Thoracic aorta (tissue), 2 donors: ENCODE results near the gene CFAP54. TPM values are rescaled to one million over a fixed set of nuclear protein-coding genes. Genes with fewer than 3 reads are reported as not detected.

Experiments
- ATAC-seq: fragments of 150-250 bp; one replicate; pipeline ENCODE4 v1.8.0; 2017; ENCODE audit warnings: low read depth; ENCODE audit not compliant: insufficient number of reproducible peaks, low FRiP score
- DNase-seq: peaks from one replicate; pipeline ENCODE4 v3.0.0-alpha.2; 2020; ENCODE audit warnings: low spot score
- H3K27ac ChIP-seq, 2 donors: fragments of 200-600 bp; sonication (generic); 1 replicate in 1 of 2; 2 replicates in 1 of 2; pipeline ENCODE4 v1.5.1; 2016; ENCODE audit warnings: mild to moderate bottlenecking in 2 of 2, moderate library complexity in 2 of 2
- H3K27me3 ChIP-seq: fragments of 200-600 bp; sonication (generic); replicated peaks from 2 replicates; pipeline ENCODE4 v1.6.0; 2016; ENCODE audit warnings: mild to moderate bottlenecking; ENCODE audit not compliant: insufficient read depth
- H3K36me3 ChIP-seq: fragments of 200-600 bp; sonication (generic); one replicate; pipeline ENCODE4 v1.5.1; 2016
- H3K4me1 ChIP-seq, 2 donors: fragments of 200-600 bp; sonication (generic); 1 replicate in 1 of 2; 2 replicates in 1 of 2; pipeline versions ENCODE4 v1.5.1 to v1.6.0; 2016; ENCODE audit warnings: low read depth in 2 of 2, mild to moderate bottlenecking in 1 of 2; ENCODE audit not compliant: control insufficient read depth in 1 of 2
- H3K4me3 ChIP-seq: fragments of 200-600 bp; sonication (generic); 2 replicates; pipeline ENCODE4 v1.5.1; 2016; ENCODE audit warnings: mild to moderate bottlenecking
- H3K9me3 ChIP-seq: fragments of 200-600 bp; sonication (generic); 2 replicates; pipeline ENCODE4 v1.5.1; 2016
- CTCF ChIP-seq: fragments of 200-600 bp; sonication (generic); IDR thresholded peaks from one replicate; pipeline ENCODE4 v1.5.1; 2019; ENCODE audit warnings: antibody characterized with exemption
- total RNA-seq, 2 donors: library from RNA; depleted of rRNA; stranded (reverse); fragments of >200 nt; gene quantifications; one replicate each; pipeline versions ENCODE4 v1.1.0 to v1.2.3, GENCODE V29; 2016

CFAP54 gene
- total RNA-seq, 2 donors from 2014 or later: 1.1 to 4.2 TPM

- H3K27me3 ChIP-seq: no peaks in the 10 kb centered on the region
- H3K4me1 ChIP-seq: no peaks in the 10 kb centered on the region
- DNase-seq: no peak
- H3K9me3 ChIP-seq: no peaks in the 10 kb centered on the region
- H3K4me3 ChIP-seq: no peak overlapping the region
- no peak overlapping the region for H3K27ac ChIP-seq
- ATAC-seq: no peak
- no peaks in the 10 kb centered on the region for H3K36me3 ChIP-seq
- no peak for TF ChIP-seq CTCF
Observed at GRCh38 chr12:96698521-96698920, 209.1 kb downstream of the CFAP54 start.

- no peak overlapping the region for H3K4me3 ChIP-seq
- no peak for DNase-seq
- ATAC-seq: no peak
- no peaks in the 10 kb centered on the region for H3K27me3 ChIP-seq
- H3K9me3 ChIP-seq: no peaks in the 10 kb centered on the region
- H3K36me3 ChIP-seq: no peaks in the 10 kb centered on the region
- TF ChIP-seq CTCF: no peak
- H3K27ac ChIP-seq: no peak overlapping the region
- H3K4me1 ChIP-seq: no peaks in the 10 kb centered on the region
Observed at GRCh38 chr12:96698965-96699364, 209.6 kb downstream of the CFAP54 start.

GRCh38 chr12:96701856-96702255 is 212.5 kb downstream of the CFAP54 start:
- DNase-seq (no peak), ATAC-seq (no peak)
- Histone ChIP-seq H3K4me3 (no peak overlapping the region), H3K27ac (no peak overlapping the region), H3K4me1 (no peaks in the 10 kb centered on the region), H3K27me3 (no peaks in the 10 kb centered on the region), H3K36me3 (no peaks in the 10 kb centered on the region), H3K9me3 (no peaks in the 10 kb centered on the region)
- no peak for TF ChIP-seq CTCF

GRCh38 chr12:96710127-96710745 is 220.9 kb downstream of the CFAP54 start:
- Histone ChIP-seq H3K9me3 (no peaks in the 10 kb centered on the region), H3K27ac (no peak overlapping the region), H3K4me1 (no peaks in the 10 kb centered on the region), H3K4me3 (no peak overlapping the region), H3K36me3 (no peaks in the 10 kb centered on the region), H3K27me3 (no peaks in the 10 kb centered on the region)
- DNase-seq (no peak), ATAC-seq (no peak)
- no peak for TF ChIP-seq CTCF

- ATAC-seq (no peak), DNase-seq (no peak)
- no peaks in the 10 kb centered on the region for H3K4me1 ChIP-seq
- H3K36me3 ChIP-seq: no peaks in the 10 kb centered on the region
- no peaks in the 10 kb centered on the region for H3K27me3 ChIP-seq
- no peak for TF ChIP-seq CTCF
- no peak overlapping the region for H3K27ac ChIP-seq
- H3K4me3 ChIP-seq: no peak overlapping the region
- H3K9me3 ChIP-seq: no peaks in the 10 kb centered on the region
Observed at GRCh38 chr12:96711364-96711763, 222.0 kb downstream of the CFAP54 start.
